Measurements from ENCODE around the gene CCDC88C.

The CCDC88C gene

DNA sequence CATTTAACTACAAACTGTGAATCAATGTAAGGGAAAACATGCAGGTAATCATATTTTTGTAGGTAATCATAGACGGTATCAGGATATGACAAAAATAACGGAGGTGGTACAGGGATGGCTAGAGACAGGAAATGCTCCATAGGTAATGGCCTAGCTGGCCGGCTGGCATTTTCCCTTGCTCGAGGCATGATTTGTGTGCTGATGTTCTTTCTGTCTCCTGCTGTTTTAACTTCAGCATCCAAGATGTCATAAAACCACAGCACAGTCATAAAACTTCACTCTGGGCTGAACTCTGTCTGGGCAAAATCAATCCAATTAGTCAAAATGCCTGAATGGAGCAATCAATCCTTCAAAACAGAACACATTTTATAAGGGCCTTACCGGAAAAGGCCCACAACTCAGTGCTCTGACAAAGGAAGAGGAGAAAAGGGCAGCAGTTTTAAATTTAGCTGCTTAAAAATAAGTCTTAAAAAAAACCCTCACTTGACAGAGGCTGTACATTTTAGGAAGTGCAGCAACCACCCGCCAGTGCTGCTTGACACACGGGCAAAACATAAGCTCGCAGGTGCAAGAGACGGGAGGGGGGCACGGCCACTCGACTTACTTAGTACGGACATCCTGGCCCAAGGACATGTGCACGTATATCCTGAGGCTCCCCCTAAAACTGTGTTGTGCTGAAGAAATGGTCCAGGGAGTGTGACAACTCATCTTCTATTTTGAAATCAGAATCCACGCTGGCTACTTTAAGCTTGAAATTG lies 132.7 kb downstream of the CCDC88C start:
- H3K27ac ChIP-seq (ENCODE audit: low read depth, low read length): no peak overlapping the region
- H3K36me3 ChIP-seq (ENCODE audit: control insufficient read depth in 5 of 5, insufficient read depth in 5 of 5, low read length in 5 of 5): peaks cover 0 to 69% (median 45%) of the 10 kb centered on the region in 5 donors

DNA sequence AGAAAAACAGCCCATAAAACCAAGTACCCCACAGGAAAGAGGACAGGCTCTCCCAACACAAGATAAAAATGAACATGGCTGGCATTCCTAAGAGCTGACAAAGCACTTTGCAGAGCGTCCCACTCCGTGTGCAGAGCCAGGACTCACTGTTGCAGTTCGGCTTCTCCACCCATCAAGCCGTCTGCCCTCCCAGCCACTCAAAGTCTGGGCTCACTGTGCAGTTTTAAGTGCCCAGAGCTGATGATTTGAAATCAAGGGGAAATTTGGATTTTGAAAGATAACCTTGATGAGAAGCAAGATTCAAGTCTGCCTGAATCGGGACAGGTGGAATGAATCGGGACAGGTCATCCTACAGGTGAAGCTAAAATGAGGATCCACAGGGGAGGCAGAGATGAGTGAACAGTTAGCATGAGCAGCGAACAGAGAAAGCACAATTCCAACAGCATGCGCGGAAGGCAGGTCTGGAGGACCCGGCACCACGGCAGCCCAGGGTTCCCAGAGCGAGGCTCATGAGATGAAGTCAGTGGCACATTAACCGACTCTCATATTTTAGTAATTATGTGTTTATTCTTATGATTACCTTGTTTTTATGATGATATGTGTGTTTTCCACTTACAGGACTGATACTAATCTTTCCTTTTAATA lies 133.4 kb downstream of the CCDC88C start:
- H3K9ac ChIP-seq (ENCODE audit: low read length in 5 of 5): no peak overlapping the region
- no peaks in the 10 kb centered on the region for H3K9me3 ChIP-seq (ENCODE audit: control insufficient read depth in 5 of 5, low read length in 5 of 5)
- no peaks in the 10 kb centered on the region for H3K27me3 ChIP-seq (ENCODE audit: control insufficient read depth in 5 of 5, insufficient read depth in 4 of 5, low read length in 5 of 5)
- peaks cover 0 to 71% (median 45%) of the 10 kb centered on the region in 5 donors for H3K36me3 ChIP-seq (ENCODE audit: control insufficient read depth in 5 of 5, insufficient read depth in 5 of 5, low read length in 5 of 5)
- H3K4me3 ChIP-seq (ENCODE audit: low read depth in 1 of 5, low read length in 5 of 5): no peak overlapping the region
- no peaks in the 10 kb centered on the region for H3K4me1 ChIP-seq (ENCODE audit: control insufficient read depth in 5 of 5, insufficient read depth in 5 of 5, low read length in 5 of 5)
- no peak overlapping the region for H3K27ac ChIP-seq (ENCODE audit: low read depth, low read length)

More for the DNA sequence above, 132.7 kb downstream of the CCDC88C start:
- Histone ChIP-seq H3K9me3 (ENCODE audit: control insufficient read depth in 5 of 5, low read length in 5 of 5) (no peaks in the 10 kb centered on the region), H3K9ac (ENCODE audit: low read length in 5 of 5) (no peak overlapping the region), H3K4me3 (ENCODE audit: low read depth in 1 of 5, low read length in 5 of 5) (no peak overlapping the region), H3K4me1 (ENCODE audit: control insufficient read depth in 5 of 5, insufficient read depth in 5 of 5, low read length in 5 of 5) (no peaks in the 10 kb centered on the region), H3K27me3 (ENCODE audit: control insufficient read depth in 5 of 5, insufficient read depth in 4 of 5, low read length in 5 of 5) (no peaks in the 10 kb centered on the region)

DNA sequence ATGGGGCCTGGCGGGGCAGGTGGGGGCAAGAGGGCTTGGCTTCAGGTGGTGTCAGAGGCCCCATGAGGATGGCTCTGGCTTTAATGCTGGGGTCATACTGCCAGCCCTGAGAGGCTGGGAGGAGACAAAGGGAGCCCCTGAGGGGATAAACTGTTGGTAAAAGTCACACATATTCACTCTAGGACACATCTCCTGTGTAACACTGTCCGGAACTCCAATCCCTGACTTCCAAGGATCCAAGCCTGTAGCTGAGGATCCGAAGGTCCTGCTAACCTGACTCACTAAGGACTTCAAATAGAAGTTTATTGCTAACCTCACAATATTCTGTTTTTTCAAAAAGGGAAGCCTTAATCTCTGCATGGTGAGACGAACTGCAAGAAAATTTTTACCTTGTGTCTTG lies 134.0 kb downstream of the CCDC88C start:
- no peaks in the 10 kb centered on the region for H3K4me1 ChIP-seq (ENCODE audit: control insufficient read depth in 5 of 5, insufficient read depth in 5 of 5, low read length in 5 of 5)
- H3K9me3 ChIP-seq (ENCODE audit: control insufficient read depth in 5 of 5, low read length in 5 of 5): no peaks in the 10 kb centered on the region
- H3K9ac ChIP-seq (ENCODE audit: low read length in 5 of 5): no peak overlapping the region
- H3K4me3 ChIP-seq (ENCODE audit: low read depth in 1 of 5, low read length in 5 of 5): no peak overlapping the region
- peaks cover 0 to 66% (median 45%) of the 10 kb centered on the region in 5 donors for H3K36me3 ChIP-seq (ENCODE audit: control insufficient read depth in 5 of 5, insufficient read depth in 5 of 5, low read length in 5 of 5)
- no peak overlapping the region for H3K27ac ChIP-seq (ENCODE audit: low read depth, low read length)
- H3K27me3 ChIP-seq (ENCODE audit: control insufficient read depth in 5 of 5, insufficient read depth in 4 of 5, low read length in 5 of 5): no peaks in the 10 kb centered on the region

DNA sequence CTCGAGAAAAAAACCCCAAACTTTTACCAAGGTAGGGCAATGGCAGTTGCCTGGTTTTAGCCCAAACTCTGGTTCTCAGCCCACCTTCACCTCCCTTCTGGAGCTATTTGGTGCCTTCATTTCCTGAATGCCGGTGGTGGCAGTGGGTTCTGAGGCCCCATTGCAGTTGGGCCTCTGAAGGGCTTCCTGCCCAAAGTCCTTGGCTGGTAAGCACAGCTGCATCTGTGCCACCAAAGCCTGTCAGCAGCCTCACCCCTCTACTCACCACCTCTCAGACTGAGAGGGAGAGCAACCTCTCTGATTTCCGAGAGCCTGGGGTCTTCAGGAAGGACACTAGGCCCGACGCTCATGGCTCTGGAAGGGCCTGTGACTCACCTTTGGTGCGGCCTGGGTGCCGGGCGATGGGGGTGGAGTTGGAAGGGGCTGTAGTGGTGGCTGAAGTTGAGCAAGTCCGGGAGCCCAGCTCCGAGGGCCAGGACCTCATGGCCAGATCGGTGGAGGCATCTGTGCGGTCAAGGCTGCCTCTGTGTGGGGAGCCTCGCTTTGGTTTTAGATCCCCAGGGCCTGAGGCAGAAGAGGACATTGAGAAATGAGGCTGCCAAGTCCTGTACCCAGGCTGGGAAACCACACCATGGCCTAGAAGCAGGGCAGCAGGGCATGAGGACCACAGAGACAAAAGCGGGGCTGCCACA lies 134.5 kb downstream of the CCDC88C start:
- Histone ChIP-seq H3K9ac (ENCODE audit: low read length in 5 of 5) (no peak overlapping the region), H3K36me3 (ENCODE audit: control insufficient read depth in 5 of 5, insufficient read depth in 5 of 5, low read length in 5 of 5) (peaks cover 0 to 69% (median 47%) of the 10 kb centered on the region in 5 donors), H3K9me3 (ENCODE audit: control insufficient read depth in 5 of 5, low read length in 5 of 5) (no peaks in the 10 kb centered on the region), H3K4me1 (ENCODE audit: control insufficient read depth in 5 of 5, insufficient read depth in 5 of 5, low read length in 5 of 5) (no peaks in the 10 kb centered on the region), H3K27me3 (ENCODE audit: control insufficient read depth in 5 of 5, insufficient read depth in 4 of 5, low read length in 5 of 5) (no peaks in the 10 kb centered on the region), H3K27ac (ENCODE audit: low read depth, low read length) (no peak overlapping the region), H3K4me3 (ENCODE audit: low read depth in 1 of 5, low read length in 5 of 5) (no peak overlapping the region)

DNA sequence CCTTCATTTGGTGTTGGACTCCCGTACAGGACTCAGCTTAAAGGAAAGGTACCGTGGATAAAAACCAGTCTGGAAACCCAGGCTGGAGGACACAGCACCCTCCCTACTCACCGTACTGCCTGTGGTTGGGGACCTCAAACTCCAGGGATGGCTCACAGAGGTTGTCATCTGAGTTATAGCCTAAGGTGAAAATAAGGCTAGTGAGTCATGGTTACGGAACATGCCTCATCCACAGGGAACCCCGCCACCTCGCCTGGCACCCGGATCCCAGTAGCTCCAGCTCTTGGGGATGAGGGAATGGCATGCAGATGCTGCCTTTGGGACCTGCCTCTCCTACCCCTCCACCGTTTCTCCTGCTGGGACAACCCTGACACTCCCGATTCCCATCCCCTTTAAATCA lies 136.3 kb downstream of the CCDC88C start:
- Histone ChIP-seq H3K36me3 (ENCODE audit: control insufficient read depth in 5 of 5, insufficient read depth in 5 of 5, low read length in 5 of 5) (peaks cover 0 to 69% (median 51%) of the 10 kb centered on the region in 5 donors), H3K4me1 (ENCODE audit: control insufficient read depth in 5 of 5, insufficient read depth in 5 of 5, low read length in 5 of 5) (no peaks in the 10 kb centered on the region), H3K9ac (ENCODE audit: low read length in 5 of 5) (no peak overlapping the region), H3K4me3 (ENCODE audit: low read depth in 1 of 5, low read length in 5 of 5) (no peak overlapping the region), H3K27ac (ENCODE audit: low read depth, low read length) (no peak overlapping the region), H3K27me3 (ENCODE audit: control insufficient read depth in 5 of 5, insufficient read depth in 4 of 5, low read length in 5 of 5) (no peaks in the 10 kb centered on the region), H3K9me3 (ENCODE audit: control insufficient read depth in 5 of 5, low read length in 5 of 5) (no peaks in the 10 kb centered on the region)

DNA sequence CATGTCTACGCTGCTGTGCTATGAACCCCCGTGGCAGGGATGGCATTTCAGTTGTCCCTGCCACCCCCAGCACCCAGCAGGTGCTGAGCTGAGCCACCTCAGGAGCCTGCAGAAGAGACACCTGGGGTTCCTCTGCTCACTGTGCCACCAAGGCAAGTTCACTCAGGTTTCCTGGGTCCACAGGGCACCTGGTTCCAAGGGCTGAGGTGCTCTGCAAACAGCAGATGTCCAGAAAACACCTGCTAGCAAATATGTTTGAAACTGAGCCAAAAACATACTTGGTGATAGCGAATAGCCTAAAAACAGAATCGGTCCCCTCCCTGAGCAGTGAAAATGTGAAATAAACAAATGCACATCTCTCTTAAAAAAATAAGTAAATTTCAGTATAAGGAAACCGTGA lies 137.5 kb downstream of the CCDC88C start:
- no peaks in the 10 kb centered on the region for H3K9me3 ChIP-seq (ENCODE audit: control insufficient read depth in 5 of 5, low read length in 5 of 5)
- H3K4me1 ChIP-seq (ENCODE audit: control insufficient read depth in 5 of 5, insufficient read depth in 5 of 5, low read length in 5 of 5): no peaks in the 10 kb centered on the region
- no peak overlapping the region for H3K27ac ChIP-seq (ENCODE audit: low read depth, low read length)
- H3K9ac ChIP-seq (ENCODE audit: low read length in 5 of 5): no peak overlapping the region
- H3K4me3 ChIP-seq (ENCODE audit: low read depth in 1 of 5, low read length in 5 of 5): no peak overlapping the region
- H3K27me3 ChIP-seq (ENCODE audit: control insufficient read depth in 5 of 5, insufficient read depth in 4 of 5, low read length in 5 of 5): no peaks in the 10 kb centered on the region
- H3K36me3 ChIP-seq (ENCODE audit: control insufficient read depth in 5 of 5, insufficient read depth in 5 of 5, low read length in 5 of 5): peaks cover 0 to 64% (median 49%) of the 10 kb centered on the region in 5 donors

DNA sequence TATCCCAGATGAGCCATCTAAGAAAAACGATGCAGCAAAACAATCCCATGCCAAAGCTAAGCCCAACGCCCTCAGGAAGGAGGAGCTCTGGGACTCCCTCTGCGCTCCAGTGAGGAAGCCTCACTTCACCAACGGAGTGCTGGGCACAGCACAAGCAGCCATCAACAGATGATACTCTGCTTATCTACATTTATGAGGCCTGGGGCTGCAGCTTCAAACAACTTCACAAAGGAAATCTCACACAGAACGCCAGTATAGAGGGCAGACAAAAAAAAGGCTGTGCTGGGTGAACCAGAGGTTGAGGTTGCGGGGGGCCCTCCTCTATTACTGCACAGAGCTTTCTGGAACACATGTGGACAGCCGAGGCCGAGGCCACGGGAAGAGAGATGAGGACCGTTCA lies 138.3 kb downstream of the CCDC88C start:
- H3K27ac ChIP-seq (ENCODE audit: low read depth, low read length): no peak overlapping the region

DNA sequence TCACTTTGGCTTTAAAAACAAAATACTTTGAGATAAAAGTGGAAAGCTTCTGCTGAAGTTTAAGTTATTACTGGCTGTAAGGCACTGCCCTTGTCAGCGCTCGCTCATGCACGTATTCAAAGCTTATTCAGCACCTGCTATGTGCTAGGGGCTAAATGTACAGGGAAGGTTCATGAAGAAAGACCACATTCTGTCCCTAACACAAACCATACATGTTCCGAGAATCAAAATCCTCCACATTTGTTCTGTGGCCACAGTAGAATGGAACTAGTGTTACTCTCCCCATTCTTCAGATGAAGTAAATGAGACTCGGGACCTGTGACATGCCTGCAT lies 139.3 kb downstream of the CCDC88C start:
- Histone ChIP-seq H3K9ac (ENCODE audit: low read length in 5 of 5) (no peak overlapping the region), H3K36me3 (ENCODE audit: control insufficient read depth in 5 of 5, insufficient read depth in 5 of 5, low read length in 5 of 5) (peaks cover 0 to 72% (median 53%) of the 10 kb centered on the region in 5 donors), H3K4me3 (ENCODE audit: low read depth in 1 of 5, low read length in 5 of 5) (no peak overlapping the region), H3K9me3 (ENCODE audit: control insufficient read depth in 5 of 5, low read length in 5 of 5) (no peaks in the 10 kb centered on the region), H3K4me1 (ENCODE audit: control insufficient read depth in 5 of 5, insufficient read depth in 5 of 5, low read length in 5 of 5) (no peaks in the 10 kb centered on the region), H3K27me3 (ENCODE audit: control insufficient read depth in 5 of 5, insufficient read depth in 4 of 5, low read length in 5 of 5) (no peaks in the 10 kb centered on the region), H3K27ac (ENCODE audit: low read depth, low read length) (no peak overlapping the region)

More for the DNA sequence above, 138.3 kb downstream of the CCDC88C start:
- H3K9ac ChIP-seq (ENCODE audit: low read length in 5 of 5): no peak overlapping the region
- H3K36me3 ChIP-seq (ENCODE audit: control insufficient read depth in 5 of 5, insufficient read depth in 5 of 5, low read length in 5 of 5): peaks cover 0 to 64% (median 52%) of the 10 kb centered on the region in 5 donors
- H3K27me3 ChIP-seq (ENCODE audit: control insufficient read depth in 5 of 5, insufficient read depth in 4 of 5, low read length in 5 of 5): no peaks in the 10 kb centered on the region
- no peak overlapping the region for H3K4me3 ChIP-seq (ENCODE audit: low read depth in 1 of 5, low read length in 5 of 5)
- H3K9me3 ChIP-seq (ENCODE audit: control insufficient read depth in 5 of 5, low read length in 5 of 5): no peaks in the 10 kb centered on the region
- no peaks in the 10 kb centered on the region for H3K4me1 ChIP-seq (ENCODE audit: control insufficient read depth in 5 of 5, insufficient read depth in 5 of 5, low read length in 5 of 5)

DNA sequence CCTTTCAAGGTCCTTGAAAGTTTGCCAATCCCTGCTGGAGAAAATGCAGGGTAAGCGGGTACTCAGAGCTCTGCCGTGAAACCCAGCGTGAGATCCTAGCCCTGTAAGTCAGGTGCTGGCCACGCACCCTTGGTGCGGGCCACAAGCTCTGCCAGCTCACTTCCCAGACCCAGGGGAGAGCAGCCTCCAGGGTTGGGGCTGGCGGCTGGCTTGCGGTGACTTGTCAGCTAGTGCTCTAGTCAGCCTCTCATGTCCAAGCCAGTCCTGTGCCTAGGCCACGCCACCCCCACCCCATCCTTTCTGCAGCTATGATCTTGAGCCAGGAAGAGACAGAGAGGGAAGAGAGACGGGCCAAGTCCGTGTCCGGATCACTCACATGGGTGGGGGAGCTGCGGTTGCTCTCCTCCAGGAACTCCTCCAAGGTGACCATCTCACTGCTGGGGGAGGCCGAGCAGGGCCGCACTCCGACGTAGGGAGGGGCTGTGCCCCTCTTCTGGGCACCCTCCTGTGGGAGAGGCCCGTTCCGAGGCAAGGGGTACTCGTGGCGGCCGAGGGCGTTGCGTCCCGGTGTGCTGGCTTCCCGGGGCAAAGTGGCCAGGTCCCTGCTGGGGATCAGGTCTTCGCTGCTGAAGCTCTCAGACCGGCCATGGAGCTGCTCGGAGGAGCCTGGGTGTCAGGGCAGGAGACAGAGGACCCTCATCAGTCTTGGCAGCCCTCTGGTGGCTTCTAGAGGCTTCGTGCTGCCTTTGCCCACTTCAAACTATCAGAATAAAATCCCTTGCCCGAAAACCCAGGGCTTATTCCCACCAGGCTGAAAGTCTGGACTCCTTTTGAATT lies 139.9 kb downstream of the CCDC88C start:
- Histone ChIP-seq H3K4me1 (ENCODE audit: control insufficient read depth in 5 of 5, insufficient read depth in 5 of 5, low read length in 5 of 5) (no peaks in the 10 kb centered on the region), H3K9me3 (ENCODE audit: control insufficient read depth in 5 of 5, low read length in 5 of 5) (no peaks in the 10 kb centered on the region), H3K27ac (ENCODE audit: low read depth, low read length) (no peak overlapping the region), H3K27me3 (ENCODE audit: control insufficient read depth in 5 of 5, insufficient read depth in 4 of 5, low read length in 5 of 5) (no peaks in the 10 kb centered on the region), H3K9ac (ENCODE audit: low read length in 5 of 5) (no peak overlapping the region), H3K36me3 (ENCODE audit: control insufficient read depth in 5 of 5, insufficient read depth in 5 of 5, low read length in 5 of 5) (peaks cover 0 to 72% (median 49%) of the 10 kb centered on the region in 5 donors), H3K4me3 (ENCODE audit: low read depth in 1 of 5, low read length in 5 of 5) (no peak overlapping the region)

Data from subcutaneous abdominal adipose tissue (tissue), 5 donors.